Testis (tissue), 3 donors: Measurements from ENCODE around the gene DHPS. TPM values are rescaled to one million over a fixed set of nuclear protein-coding genes. Genes with fewer than 3 reads are reported as not detected.

ENCODE experiments used
- DNase-seq: peaks from one replicate; pipeline ENCODE4 v3.0.0-alpha.2; 2019
- H3K27ac ChIP-seq, 2 donors: fragments of 200-600 bp; sonication (generic); one replicate each; pipeline ENCODE4 v1.5.1; 2019
- H3K27me3 ChIP-seq: fragments of 200-600 bp; sonication (generic); one replicate; pipeline ENCODE4 v1.5.1; 2019
- H3K36me3 ChIP-seq: fragments of 200-600 bp; sonication (generic); one replicate; pipeline ENCODE4 v1.5.1; 2017; ENCODE audit warnings: low read depth; ENCODE audit errors: missing control alignments
- H3K4me1 ChIP-seq: fragments of 200-600 bp; sonication (generic); one replicate; pipeline ENCODE4 v1.5.1; 2019
- H3K4me3 ChIP-seq, 2 donors: fragments of 200-600 bp; sonication (generic); one replicate each; pipeline ENCODE4 v1.5.1; 2017 to 2019
- H3K9me3 ChIP-seq: fragments of 200-600 bp; sonication (generic); one replicate; pipeline ENCODE4 v1.5.1; 2017
- POLR2A ChIP-seq: fragments of 450-650 bp; IDR thresholded peaks from one replicate; pipeline ENCODE4 v1.6.1; 2017; ENCODE audit warnings: antibody characterized with exemption, mild to moderate bottlenecking, moderate library complexity
- WGBS, 2 donors: methylation state at CpG; one replicate each; pipeline ENCODE4 v1.1.5; 2018; 5-methylcytosine and 5-hydroxymethylcytosine counted together
- intact Hi-C: fragments of 100-400 bp; cut with DNase I; formaldehyde crosslinking; loops from one replicate; pipeline ENCODE4 v1.15.1; 2023; ENCODE audit warnings: low total_unique reads
- polyA plus RNA-seq: library from polyadenylated mRNA; stranded (reverse); fragments of 350-450 nt; fragmentation: Illumina TruSeq; extraction: RNeasy Lipid Tissue Mini Kit (QIAGEN cat#74804); gene quantifications from one replicate; pipeline ENCODE4 v1.2.3, GENCODE V29; 2014; ENCODE audit warnings: low read depth, low replicate concordance; ENCODE audit not compliant: insufficient read depth
- total RNA-seq, 2 donors: library from RNA; depleted of rRNA; stranded (reverse); fragments of >200 nt; gene quantifications; one replicate each; pipeline ENCODE4 v1.2.3, GENCODE V29; 2016
- TF ChIP-seq, protein P1 (sequence below), 3 experiments: fragments of 450-650 bp in 2 of 3; fragments of 200-600 bp in 1 of 3; sonication (generic) in 1 of 3; IDR thresholded peaks; one replicate each; pipeline ENCODE4 v1.5.1; 2016 to 2019; ENCODE audit warnings: antibody characterized with exemption in 3 of 3, mild to moderate bottlenecking in 2 of 3, moderate library complexity in 1 of 3

Gene DHPS
- total and polyA plus RNA-seq, 3 donors from 2014 or later = 50.2 to 119 (median 85.9) TPM

DNA sequence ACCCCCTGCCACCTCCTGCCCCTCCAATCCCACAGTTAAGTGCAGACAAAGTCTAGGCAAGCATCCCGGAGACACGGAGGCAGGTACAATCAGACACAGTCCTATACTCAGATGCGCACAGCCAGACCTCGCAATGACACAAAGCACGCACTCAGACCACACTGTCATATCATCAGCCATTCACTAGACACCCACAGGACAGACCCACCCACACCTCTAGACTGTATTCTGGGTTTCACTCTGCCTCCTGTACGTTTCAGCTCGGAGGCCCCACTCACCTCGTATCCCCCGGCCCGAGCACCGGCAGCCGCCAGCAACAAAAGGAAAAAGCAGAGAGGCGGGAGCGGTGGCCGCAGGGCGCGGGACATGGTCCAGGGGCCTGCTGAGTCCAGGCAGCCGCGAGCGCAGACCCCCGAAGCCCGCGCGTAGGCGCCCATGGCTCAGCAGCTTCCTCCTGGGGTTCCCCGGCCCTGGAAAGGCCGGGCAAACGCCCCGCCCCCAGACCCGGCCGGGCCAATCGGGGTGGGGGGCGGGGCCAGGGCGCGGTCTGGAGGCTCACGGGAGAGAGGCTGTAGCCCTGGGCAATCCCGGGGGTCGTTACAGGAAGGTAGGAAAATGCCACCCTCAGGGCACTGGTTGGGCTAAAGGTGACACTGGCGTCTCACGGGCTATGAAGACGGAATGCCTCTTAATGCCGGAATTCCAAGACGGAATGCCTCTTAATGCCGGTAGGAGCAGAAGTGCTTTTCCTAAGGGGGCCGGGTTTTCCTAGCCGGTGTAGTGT is 15.2 kb downstream of the DHPS start, which contains the start of the genes MAN2B1 and WDR83:
Gene MAN2B1 (minus strand): TSS at position 478 of the 784 bp plus-strand sequence. CDS start 41 bp downstream, at position 437.
Gene WDR83 (plus strand): TSS at position 543 of the 784 bp plus-strand sequence. CDS start 2,984 bp downstream, outside the sequence.
- DNase-seq = peak; percentile 76
- WGBS, 2 donors = 1% methylated on average over 14 to 45 of the region's 46 CpGs
- intact Hi-C loops = no loop called here

DNA sequence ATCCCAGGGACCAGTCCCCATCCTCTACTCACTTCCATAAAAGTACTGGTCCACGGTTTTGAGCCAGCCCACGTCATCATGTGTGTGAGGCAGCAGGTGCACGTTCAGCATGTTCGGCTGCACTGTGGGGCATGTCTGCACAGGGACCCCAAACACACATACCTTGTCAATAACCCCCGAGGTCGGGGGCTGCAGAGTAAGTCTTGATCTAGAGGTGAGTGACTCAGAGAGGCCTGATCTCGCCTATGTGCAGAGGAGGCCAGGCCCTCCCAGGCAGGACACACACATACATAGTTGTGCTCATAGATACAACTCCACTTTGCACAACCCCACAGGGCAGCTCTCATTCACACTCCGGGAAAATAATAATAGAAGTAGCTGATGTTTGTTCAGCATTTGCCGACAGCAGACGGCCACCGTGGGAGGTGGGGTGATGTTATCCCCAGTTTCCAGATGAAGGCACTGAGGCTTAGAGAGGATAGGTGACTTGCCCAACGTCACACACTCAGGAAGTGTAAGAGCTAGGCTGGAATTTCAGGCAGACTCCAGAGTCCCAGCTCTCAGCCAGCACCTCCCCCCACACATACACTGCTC is 15.9 kb downstream of the DHPS start:
- Histone ChIP-seq H3K27ac (no peak overlapping the region), H3K27me3 (no peaks in the 10 kb centered on the region), H3K36me3 (no peaks in the 10 kb centered on the region), H3K4me1 (peaks cover 32% of the 10 kb centered on the region), H3K9me3 (no peaks in the 10 kb centered on the region), H3K4me3 (peak overlapping the region; percentile 75 to 79)
- DNase-seq = no peak
- WGBS, 2 donors = 25 to 44% methylated on average over 12 of the region's 12 CpGs
- intact Hi-C loops = no loop called here
- no peak for TF ChIP-seq POLR2A
- TF ChIP-seq, protein P1, sequence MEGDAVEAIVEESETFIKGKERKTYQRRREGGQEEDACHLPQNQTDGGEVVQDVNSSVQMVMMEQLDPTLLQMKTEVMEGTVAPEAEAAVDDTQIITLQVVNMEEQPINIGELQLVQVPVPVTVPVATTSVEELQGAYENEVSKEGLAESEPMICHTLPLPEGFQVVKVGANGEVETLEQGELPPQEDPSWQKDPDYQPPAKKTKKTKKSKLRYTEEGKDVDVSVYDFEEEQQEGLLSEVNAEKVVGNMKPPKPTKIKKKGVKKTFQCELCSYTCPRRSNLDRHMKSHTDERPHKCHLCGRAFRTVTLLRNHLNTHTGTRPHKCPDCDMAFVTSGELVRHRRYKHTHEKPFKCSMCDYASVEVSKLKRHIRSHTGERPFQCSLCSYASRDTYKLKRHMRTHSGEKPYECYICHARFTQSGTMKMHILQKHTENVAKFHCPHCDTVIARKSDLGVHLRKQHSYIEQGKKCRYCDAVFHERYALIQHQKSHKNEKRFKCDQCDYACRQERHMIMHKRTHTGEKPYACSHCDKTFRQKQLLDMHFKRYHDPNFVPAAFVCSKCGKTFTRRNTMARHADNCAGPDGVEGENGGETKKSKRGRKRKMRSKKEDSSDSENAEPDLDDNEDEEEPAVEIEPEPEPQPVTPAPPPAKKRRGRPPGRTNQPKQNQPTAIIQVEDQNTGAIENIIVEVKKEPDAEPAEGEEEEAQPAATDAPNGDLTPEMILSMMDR (IDR thresholded peaks at IDR 0.05) = no peak

More for the DNA sequence above, 15.2 kb downstream of the DHPS start, which contains the start of the genes MAN2B1 and WDR83:
- no peaks in the 10 kb centered on the region for H3K36me3 ChIP-seq
- H3K4me1 ChIP-seq = peaks cover 32% of the 10 kb centered on the region
- H3K4me3 ChIP-seq = peak within 1 kb of the TSS; percentile 75 to 79
- no peaks in the 10 kb centered on the region for H3K27me3 ChIP-seq
- H3K9me3 ChIP-seq = no peaks in the 10 kb centered on the region
- TF ChIP-seq, protein P1 (IDR thresholded peaks at IDR 0.05) = no peak
- no peak for TF ChIP-seq POLR2A
- peak within 1 kb of the TSS in 1 of 2 donors; percentile 59 for H3K27ac ChIP-seq

DNA sequence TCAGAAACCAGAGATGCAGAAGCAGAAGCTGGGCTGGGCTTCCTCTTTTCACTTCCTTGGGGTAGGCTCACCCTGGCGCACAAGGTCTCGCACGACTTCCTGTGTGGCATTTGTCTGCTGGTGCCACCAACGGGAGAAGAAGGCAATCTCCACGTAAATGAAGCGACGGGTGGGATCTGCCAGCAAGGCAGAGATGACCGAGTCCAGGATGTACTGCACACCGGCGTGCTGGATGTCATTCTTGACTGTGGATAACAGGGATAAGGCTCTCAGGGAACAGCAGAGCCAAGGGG is 16.5 kb downstream of the DHPS start:
- 72 to 77% methylated on average over 10 of the region's 10 CpGs for WGBS, 2 donors
- no peak for TF ChIP-seq POLR2A
- TF ChIP-seq, protein P1 (IDR thresholded peaks at IDR 0.05) = no peak
- Histone ChIP-seq H3K27me3 (no peaks in the 10 kb centered on the region), H3K9me3 (no peaks in the 10 kb centered on the region), H3K36me3 (no peaks in the 10 kb centered on the region), H3K4me3 (no peak overlapping the region), H3K4me1 (peaks cover 26% of the 10 kb centered on the region), H3K27ac (no peak overlapping the region)
- DNase-seq = no peak
- intact Hi-C loops = no loop called here

DNA sequence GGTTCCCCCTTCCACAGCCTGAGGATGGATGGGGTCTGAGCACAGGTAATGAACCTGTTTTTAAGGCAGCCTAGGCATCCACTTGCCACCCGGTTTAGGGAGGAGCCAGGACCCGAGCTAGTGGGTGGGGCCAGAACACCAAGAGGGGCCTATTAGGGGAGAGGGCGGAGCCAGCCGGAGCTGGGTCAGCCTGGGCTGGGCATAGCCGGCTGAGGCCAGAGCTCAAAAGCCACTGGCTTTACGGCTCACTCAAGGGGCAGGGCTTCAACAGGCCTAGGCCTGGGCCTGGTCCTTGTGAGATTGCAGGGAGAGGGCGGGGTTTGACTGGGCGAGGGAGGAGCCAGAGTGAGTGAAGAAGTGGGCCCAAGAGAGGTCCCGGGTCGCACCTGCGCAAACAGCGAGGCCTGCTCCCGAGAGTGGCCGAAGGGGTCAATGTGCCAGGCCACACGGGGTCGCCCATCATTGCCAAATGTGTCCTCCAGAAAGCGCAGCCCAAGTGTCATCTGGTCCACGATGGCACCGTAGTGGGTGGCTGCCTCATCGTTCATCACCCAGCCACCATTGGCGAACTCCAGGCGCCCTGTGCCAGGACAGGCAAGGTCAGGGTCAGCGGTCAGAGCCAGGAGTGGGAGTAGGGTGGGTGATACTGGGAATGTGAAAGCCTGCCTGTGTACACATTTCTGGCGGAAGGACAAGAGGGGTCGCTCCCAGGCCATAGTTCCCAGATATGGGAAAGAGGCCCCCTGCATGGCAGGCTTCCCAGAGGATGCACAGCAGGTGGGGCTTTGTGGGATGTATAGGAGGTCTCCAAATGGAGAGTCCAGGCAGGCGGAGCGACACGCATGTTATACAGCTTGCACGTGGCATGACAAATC is 17.0 kb downstream of the DHPS start:
- Histone ChIP-seq H3K27ac (no peak overlapping the region), H3K4me3 (no peak overlapping the region), H3K9me3 (no peaks in the 10 kb centered on the region), H3K27me3 (no peaks in the 10 kb centered on the region), H3K4me1 (peaks cover 24% of the 10 kb centered on the region), H3K36me3 (no peaks in the 10 kb centered on the region)
- no peak for DNase-seq
- TF ChIP-seq, protein P1 (IDR thresholded peaks at IDR 0.05) = no peak
- no peak for TF ChIP-seq POLR2A
- WGBS, 2 donors = 56 to 76% methylated on average over 17 to 29 of the region's 29 CpGs
- intact Hi-C loops = no loop called here
